Fibroblast of upper back skin (primary cell): Measurements from ENCODE around the gene HOXB2.
A peak's percentile ranks its signal among the peaks of the same experiment; 100 is the strongest.

Experiments
- DNase-seq: peaks from one replicate; pipeline ENCODE4 v3.0.0-alpha.2; 2013

Gene HOXB2

GRCh38 chr17:48565022-48565554, 20.2 kb upstream of the HOXB2 start:
- DNase-seq: peak; percentile 70

GRCh38 chr17:48564188-48565021, 19.5 kb upstream of the HOXB2 start:
- DNase-seq: no peak

GRCh38 chr17:48563867-48564187, 18.9 kb upstream of the HOXB2 start:
- DNase-seq: no peak

- no peak for DNase-seq
These were observed 18.5 kb upstream of the HOXB2 start for GRCh38 chr17:48563385-48563838.

- no peak for DNase-seq
These were observed 18.0 kb upstream of the HOXB2 start for GRCh38 chr17:48562934-48563333.

GRCh38 chr17:48561884-48562810, 17.2 kb upstream of the HOXB2 start:
- DNase-seq: peak; percentile 87

- no peak for DNase-seq
These were observed 15.2 kb upstream of the HOXB2 start for GRCh38 chr17:48559840-48560817.

GRCh38 chr17:48559122-48559839, 14.4 kb upstream of the HOXB2 start:
- DNase-seq: no peak

- DNase-seq: no peak
These were observed 13.9 kb upstream of the HOXB2 start for GRCh38 chr17:48558831-48559121.

- DNase-seq: no peak
These were observed 13.3 kb upstream of the HOXB2 start for GRCh38 chr17:48558057-48558830.

GRCh38 chr17:48556576-48557401, 11.9 kb upstream of the HOXB2 start:
- peak; percentile 48 for DNase-seq

- no peak for DNase-seq
These were observed 11.3 kb upstream of the HOXB2 start for GRCh38 chr17:48556229-48556575.

GRCh38 chr17:48555258-48556228, 10.6 kb upstream of the HOXB2 start:
- DNase-seq: peak; percentile 97

GRCh38 chr17:48554412-48555257, 9.7 kb upstream of the HOXB2 start:
- peak; percentile 35 for DNase-seq

- DNase-seq: peak; percentile 6
These were observed 8.9 kb upstream of the HOXB2 start for GRCh38 chr17:48553826-48554225.

GRCh38 chr17:48553190-48553547, 8.3 kb upstream of the HOXB2 start:
- DNase-seq: no peak

- no peak for DNase-seq
These were observed 7.7 kb upstream of the HOXB2 start for GRCh38 chr17:48552466-48553189.
